HEK293 (cell line): ENCODE results near the gene IFI27L2.

Experiments used
- CTCF ChIP-seq: fragments of 450-650 bp; formaldehyde crosslinking; IDR thresholded peaks from 2 replicates; pipeline ENCODE4 v1.5.1; 2016; ENCODE audit warnings: missing biosample characterization, missing genetic modification characterization
- GLI4 ChIP-seq: fragments of 450-650 bp; formaldehyde crosslinking; IDR thresholded peaks from 2 replicates; pipeline ENCODE4 v1.5.1; 2016; ENCODE audit warnings: missing biosample characterization, missing genetic modification characterization
- TRIM28 ChIP-seq: IDR thresholded peaks from 2 replicates; pipeline ENCODE4 v1.6.1; 2011; ENCODE audit warnings: low read length, control low read depth, borderline replicate concordance
- ZNF362 ChIP-seq: fragments of 450-650 bp; formaldehyde crosslinking; IDR thresholded peaks from 2 replicates; pipeline ENCODE4 v1.5.1; 2016; ENCODE audit warnings: missing biosample characterization, missing genetic modification characterization
- ZNF513 ChIP-seq: fragments of 450-650 bp; IDR thresholded peaks from 2 replicates; pipeline ENCODE4 v1.5.1; 2018; ENCODE audit warnings: missing biosample characterization, missing genetic modification characterization

- no peak for TF ChIP-seq CTCF (tag by site-specific recombination)
- no peak for TF ChIP-seq TRIM28
- no peak for TF ChIP-seq ZNF513 (tag by site-specific recombination)
- no peak for TF ChIP-seq GLI4 (tag by site-specific recombination)
- TF ChIP-seq ZNF362 (tag by site-specific recombination): no peak
Measured at GRCh38 chr14:94113490-94113889, 15.9 kb downstream of the IFI27L2 start.
